Heart left ventricle (tissue), 13 donors: Measurements from ENCODE around the gene PPRC1.

ENCODE experiments used
- CTCF ChIP-seq, 12 donors: fragments of 200-600 bp; sonication (generic) in 4 of 12; IDR thresholded peaks; one replicate each; pipeline versions ENCODE4 v1.5.0 to v1.8.0; 2018 to 2022; ENCODE audit warnings: antibody characterized with exemption in 12 of 12, mild to moderate bottlenecking in 5 of 12
- POLR2A ChIP-seq, 2 donors: fragments of 450-650 bp; IDR thresholded peaks; one replicate each; pipeline ENCODE4 v1.6.1; 2017; ENCODE audit warnings: antibody characterized with exemption in 2 of 2, mild to moderate bottlenecking in 2 of 2, moderate library complexity in 2 of 2
- donor health status: ischemic (EF 13 %, LVEDD 7.1; RV severe dilation, severe dysfunction).
- donor health status: DM: no; HTN: yes; CAD: no.
- donor health status: DM: no; HTN: no; CAD: no.
- donor health status: ischemic (EF 25% LVEDD 6.9; RV normal size, moderate dysfunction).
- donor health status: ischemic (EF 25% LVEDD 5.7; RV mildly dilated, moderate dysfunction).
- donor health status: ischemic (EF 35%, LVEDD 5.7; RV mildly dilated, moderate dysfunction).
- donor health status: nonischemic (EF 11% LVEDD 7.7; RV severe dilation, severe dysfunction).
- donor health status: DM: yes; HTN: yes; CAD: no.
- donor health status: PGD.
- donor health status: ischemic (EF 29% LVEDD 5.4; RV normal size, mild dysfunction).
- donor health status: nonischemic (EF 23%, LVEDD 6.1; RV moderate dilation, normal function).

- no peak for TF ChIP-seq CTCF (IDR thresholded peaks at IDR 0.05)
- TF ChIP-seq POLR2A (IDR thresholded peaks at IDR 0.05), result no peak
Measured at GRCh38 chr10:102146971-102147428, 14.2 kb downstream of the PPRC1 start.
